ENCODE data around the gene CFAP251.
A peak's percentile ranks its signal among the peaks of the same experiment; 100 is the strongest.
"Not testable (repeated sequence)": the region's sequence is repeated elsewhere in the genome, so short reads cannot be mapped to it uniquely, and the experiment has no call there.

The CFAP251 gene

GRCh38 chr12:121917950-121918678, at the start of gene CFAP251:
CFAP251 (plus strand) TSS chr12:121918592; CDS start chr12:121921306, 2,714 bp downstream.
- DNase-seq, result peak; percentile 91 to 96

GRCh38 chr12:121869229-121869628, 49.2 kb upstream of the CFAP251 start:
- not testable (repeated sequence) for DNase-seq

- no peak for DNase-seq
These were observed 46.9 kb upstream of the CFAP251 start for GRCh38 chr12:121871467-121871866.

GRCh38 chr12:121872546-121873215, 45.7 kb upstream of the CFAP251 start:
- DNase-seq, result no peak

GRCh38 chr12:121873216-121873569, 45.2 kb upstream of the CFAP251 start:
- DNase-seq, result no peak

- DNase-seq, result no peak
These were observed 44.3 kb upstream of the CFAP251 start for GRCh38 chr12:121874071-121874470.

GRCh38 chr12:121875582-121875981, 42.8 kb upstream of the CFAP251 start:
- DNase-seq, result no peak

GRCh38 chr12:121876080-121876447, 42.3 kb upstream of the CFAP251 start:
- DNase-seq, result not testable (repeated sequence)

- no peak for DNase-seq
These were observed 35.1 kb upstream of the CFAP251 start for GRCh38 chr12:121883315-121883660.

GRCh38 chr12:121885129-121885528, 33.3 kb upstream of the CFAP251 start:
- DNase-seq, result not testable (repeated sequence)

- no peak for DNase-seq
These were observed 30.3 kb upstream of the CFAP251 start for GRCh38 chr12:121888083-121888477.

GRCh38 chr12:121888478-121889273, 29.7 kb upstream of the CFAP251 start, which contains the start of gene PSMD9:
PSMD9 (plus strand) TSS chr12:121888790; CDS start chr12:121888857, 67 bp downstream.
- DNase-seq, result peak; percentile 86 to 99

- no peak for DNase-seq
These were observed 29.1 kb upstream of the CFAP251 start for GRCh38 chr12:121889274-121889624.

- DNase-seq, result not testable (repeated sequence)
These were observed 28.7 kb upstream of the CFAP251 start for GRCh38 chr12:121889661-121890060.

GRCh38 chr12:121892673-121893561, 25.5 kb upstream of the CFAP251 start:
- DNase-seq, result no peak

GRCh38 chr12:121893961-121894460, 24.4 kb upstream of the CFAP251 start:
- DNase-seq, result peak; percentile 57 to 78

- peak; percentile 18 to 68 for DNase-seq
These were observed 23.8 kb upstream of the CFAP251 start for GRCh38 chr12:121894633-121895032.

- DNase-seq, result no peak
These were observed 20.1 kb upstream of the CFAP251 start for GRCh38 chr12:121898287-121898686.

GRCh38 chr12:121899590-121899989, 18.8 kb upstream of the CFAP251 start:
- DNase-seq, result no peak

- DNase-seq, result no peak
These were observed 15.2 kb upstream of the CFAP251 start for GRCh38 chr12:121903202-121903601.

- no peak for DNase-seq
These were observed 12.6 kb upstream of the CFAP251 start for GRCh38 chr12:121905746-121906145.

- DNase-seq, result no peak
These were observed 9.7 kb upstream of the CFAP251 start for GRCh38 chr12:121908702-121909101.
